ENCODE results near the gene ALOX12.

ALOX12 gene

GRCh38 chr17:7022781-7023571 lies 27.1 kb downstream of the ALOX12 start, which contains the start of gene BCL6B:
TSS of gene BCL6B (plus strand) at chr17:7023050. CDS start at chr17:7023672, 622 bp downstream.
- DNase-seq (ENCODE audit: low spot score) = no peak

GRCh38 chr17:7023576-7024401 lies 27.9 kb downstream of the ALOX12 start:
- DNase-seq (ENCODE audit: low spot score) = peak; percentile 96

- no peak for DNase-seq (ENCODE audit: low spot score)
Measured at GRCh38 chr17:7024402-7024785, 28.5 kb downstream of the ALOX12 start.

- no peak for DNase-seq (ENCODE audit: low spot score)
Measured at GRCh38 chr17:7025245-7025644, 29.4 kb downstream of the ALOX12 start.

- no peak for DNase-seq (ENCODE audit: low spot score)
Measured at GRCh38 chr17:7026471-7027115, 30.7 kb downstream of the ALOX12 start.

- DNase-seq (ENCODE audit: low spot score) = no peak
Measured at GRCh38 chr17:7027335-7027734, 31.5 kb downstream of the ALOX12 start.

GRCh38 chr17:7029096-7029495 lies 33.2 kb downstream of the ALOX12 start:
- DNase-seq (ENCODE audit: low spot score) = no peak

GRCh38 chr17:7029659-7030058 lies 33.8 kb downstream of the ALOX12 start:
- DNase-seq (ENCODE audit: low spot score) = peak; percentile 46

GRCh38 chr17:7034955-7035590 lies 39.2 kb downstream of the ALOX12 start:
- peak; percentile 55 for DNase-seq (ENCODE audit: low spot score)

- peak; percentile 99 for DNase-seq (ENCODE audit: low spot score)
Measured at GRCh38 chr17:7035591-7036368, 39.9 kb downstream of the ALOX12 start, which contains the start of gene SLC16A13. TSS of gene SLC16A13 (plus strand) at chr17:7036015. CDS start at chr17:7036383, 368 bp downstream.

- DNase-seq (ENCODE audit: low spot score) = no peak
Measured at GRCh38 chr17:7038025-7038862, 42.4 kb downstream of the ALOX12 start.

GRCh38 chr17:7039832-7040231 lies 44.0 kb downstream of the ALOX12 start:
- DNase-seq (ENCODE audit: low spot score) = no peak

GRCh38 chr17:7041607-7042500 lies 46.0 kb downstream of the ALOX12 start:
- DNase-seq (ENCODE audit: low spot score) = no peak

GRCh38 chr17:7042501-7043181 lies 46.8 kb downstream of the ALOX12 start:
- peak; percentile 29 for DNase-seq (ENCODE audit: low spot score)

GRCh38 chr17:7043182-7043496 lies 47.3 kb downstream of the ALOX12 start:
- no peak for DNase-seq (ENCODE audit: low spot score)

GRCh38 chr17:7043497-7044198 lies 47.8 kb downstream of the ALOX12 start, which contains the start of gene SLC16A11:
TSS of gene SLC16A11 (minus strand) at chr17:7044092. CDS start at chr17:7043513, 579 bp downstream.
- no peak for DNase-seq (ENCODE audit: low spot score)

GRCh38 chr17:7045492-7046126 lies 49.8 kb downstream of the ALOX12 start:
- peak; percentile 83 for DNase-seq (ENCODE audit: low spot score)
